ENCODE results near the gene FOXJ1. TPM values are rescaled to one million over a fixed set of nuclear protein-coding genes. Genes with fewer than 3 reads are reported as not detected.

Gene FOXJ1
- total and polyA plus RNA-seq, 2 of the 8 experiments (the other 6 are each of a cell fraction or from before 2014, with no cell fraction given): 4.7 to 5.4 TPM

DNA sequence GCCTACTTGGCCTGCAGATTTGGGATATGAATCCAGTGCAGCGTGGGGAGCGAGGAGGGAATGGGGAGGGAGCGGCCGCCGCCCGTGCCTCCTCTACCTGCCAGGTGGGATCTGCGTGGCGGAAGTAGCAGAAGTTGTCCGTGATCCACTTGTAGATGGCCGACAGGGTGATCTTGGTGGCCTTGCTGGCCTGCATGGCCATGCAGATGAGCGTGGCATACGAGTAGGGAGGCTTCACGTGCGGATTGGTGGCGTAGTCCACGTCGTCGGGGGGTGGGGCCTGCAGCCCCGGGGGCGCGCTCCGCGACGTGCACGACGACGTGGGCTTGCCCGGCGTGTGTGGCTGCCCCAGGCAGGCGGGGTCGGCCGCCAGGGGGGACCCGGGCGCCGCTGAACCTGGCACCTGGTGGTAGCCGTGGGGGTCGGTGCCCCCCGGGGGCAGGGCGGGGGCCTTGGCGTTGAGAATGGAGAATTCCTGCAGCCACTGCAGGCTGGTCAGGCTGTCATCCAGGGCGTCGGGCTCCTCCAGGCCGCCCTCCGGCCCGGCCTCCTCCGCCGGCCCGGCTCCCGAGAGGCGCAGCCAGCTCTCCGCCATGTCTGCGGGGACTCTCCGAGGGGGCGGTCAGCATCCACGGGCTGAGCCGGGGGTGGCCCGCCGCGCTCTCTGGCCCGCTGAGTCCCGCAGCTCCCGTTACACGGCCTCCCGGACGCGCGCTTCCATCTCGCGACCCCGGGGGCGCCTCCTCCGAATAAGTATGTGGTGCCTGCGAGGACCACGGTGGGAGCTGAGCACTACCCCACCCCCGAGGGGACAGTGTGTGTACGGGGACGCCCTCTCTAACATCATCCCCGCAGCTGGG is 1.0 kb downstream of the FOXJ1 start (continued):
- peak; percentile 52; the same call in 1 of the 2 replicates for TF ChIP-seq RBBP5 (IDR thresholded peaks at IDR 0.05; ENCODE audit: borderline replicate concordance, low read depth, low read length)
- peak; percentile 41; the same call in 1 of the 2 replicates for TF ChIP-seq BACH1 (IDR thresholded peaks at IDR 0.05; ENCODE audit: low read length)

Data from H1 (cell line).